ENCODE measurements around the gene SNCA.

Gene SNCA

GRCh38 chr4:89712827-89713226 is 124.1 kb downstream of the SNCA start:
- no peak for TF ChIP-seq CTCF (IDR thresholded peaks at IDR 0.05; ENCODE audit: low read depth, low read length)
- no peak for TF ChIP-seq MAX (IDR thresholded peaks at IDR 0.05; ENCODE audit: low read depth, low read length)
- TF ChIP-seq POLR2A (IDR thresholded peaks at IDR 0.05; ENCODE audit: extremely low read depth, insufficient read length): no peak
- TF ChIP-seq MYC (IDR thresholded peaks at IDR 0.05; ENCODE audit: low read depth, low read length): no peak
- no peak for DNase-seq (ENCODE audit: low read depth)
- no peak overlapping the region for H3K4me3 ChIP-seq (ENCODE audit: low read depth, low read length)

- H3K4me3 ChIP-seq (ENCODE audit: low read depth, low read length): no peak overlapping the region
- DNase-seq (ENCODE audit: low read depth): no peak
- TF ChIP-seq CTCF (IDR thresholded peaks at IDR 0.05; ENCODE audit: low read depth, low read length) (no peak), POLR2A (IDR thresholded peaks at IDR 0.05; ENCODE audit: extremely low read depth, insufficient read length) (no peak), MAX (IDR thresholded peaks at IDR 0.05; ENCODE audit: low read depth, low read length) (no peak)
Observed at GRCh38 chr4:89712141-89712540, 124.8 kb downstream of the SNCA start.

DNA sequence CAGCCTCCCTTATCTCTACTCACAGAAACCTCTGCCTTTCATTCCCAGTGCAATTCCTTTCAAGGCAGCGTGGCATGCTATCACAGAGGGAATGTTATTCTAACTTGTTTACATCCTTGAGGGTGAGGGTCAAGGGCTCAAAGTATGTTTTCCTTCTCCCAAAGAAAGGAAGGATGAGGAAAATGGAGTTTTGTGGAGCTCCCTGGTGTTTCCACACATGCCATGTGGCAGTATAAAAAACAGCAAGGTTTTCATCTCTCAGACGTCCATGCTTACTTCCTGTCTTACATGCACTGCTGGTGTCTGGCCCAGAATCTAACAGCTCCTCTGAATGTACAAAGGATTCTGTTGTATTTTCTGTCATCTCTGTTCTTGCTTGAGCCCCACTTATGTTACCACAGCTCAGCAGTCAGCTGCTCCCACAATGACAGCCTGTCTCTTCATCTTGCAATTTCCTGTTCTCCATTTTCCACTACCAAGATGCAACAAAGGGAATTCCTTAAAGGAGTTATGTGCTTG is 128.0 kb downstream of the SNCA start:
- DNase-seq (ENCODE audit: low read depth): no peak
- no peak overlapping the region for H3K4me3 ChIP-seq (ENCODE audit: low read depth, low read length)
- TF ChIP-seq MYC (IDR thresholded peaks at IDR 0.05; ENCODE audit: low read depth, low read length) (no peak), CTCF (IDR thresholded peaks at IDR 0.05; ENCODE audit: low read depth, low read length) (no peak), POLR2A (IDR thresholded peaks at IDR 0.05; ENCODE audit: extremely low read depth, insufficient read length) (no peak), MAX (IDR thresholded peaks at IDR 0.05; ENCODE audit: low read depth, low read length) (no peak)

GRCh38 chr4:89707467-89707866 is 129.5 kb downstream of the SNCA start:
- H3K4me3 ChIP-seq (ENCODE audit: low read depth, low read length): no peak overlapping the region
- DNase-seq (ENCODE audit: low read depth): no peak
- TF ChIP-seq POLR2A (IDR thresholded peaks at IDR 0.05; ENCODE audit: extremely low read depth, insufficient read length) (no peak), MYC (IDR thresholded peaks at IDR 0.05; ENCODE audit: low read depth, low read length) (no peak), MAX (IDR thresholded peaks at IDR 0.05; ENCODE audit: low read depth, low read length) (no peak), CTCF (IDR thresholded peaks at IDR 0.05; ENCODE audit: low read depth, low read length) (no peak)

DNA sequence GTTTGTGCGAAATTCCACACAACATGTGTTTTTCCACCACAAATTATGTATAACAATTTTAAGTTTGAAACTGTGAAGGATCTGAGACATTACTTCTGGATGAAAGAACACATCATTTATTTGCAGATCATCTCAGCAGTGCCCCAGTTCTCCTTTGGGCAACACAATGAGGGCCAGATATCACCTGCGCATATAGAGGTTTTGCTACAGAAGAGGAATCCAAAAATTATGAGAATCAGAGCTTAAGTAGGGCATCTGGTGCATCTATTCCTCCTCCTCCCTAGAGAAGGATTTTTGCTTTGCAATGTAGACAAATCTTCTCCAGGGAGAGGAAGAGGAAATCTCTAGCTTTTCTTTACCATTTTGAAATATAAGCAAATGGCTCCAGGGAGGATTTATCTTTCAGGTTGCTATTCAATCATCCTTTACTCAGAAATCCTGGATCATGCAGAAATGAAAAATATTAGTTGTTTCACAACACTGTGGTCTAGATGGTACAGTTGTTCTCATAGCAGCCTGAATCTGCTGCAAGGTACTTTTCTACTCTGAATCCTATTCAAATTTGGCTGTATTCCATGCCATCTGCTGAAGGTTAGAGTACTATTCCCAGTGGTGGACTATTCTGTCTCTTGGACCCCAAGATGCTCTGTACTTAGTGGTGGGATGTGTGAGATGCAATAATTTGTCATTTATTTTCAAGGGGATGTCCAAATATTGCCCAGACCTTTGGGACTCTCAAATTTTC is 132.1 kb downstream of the SNCA start:
- no peak for TF ChIP-seq CTCF (IDR thresholded peaks at IDR 0.05; ENCODE audit: low read depth, low read length)
- no peak for TF ChIP-seq POLR2A (IDR thresholded peaks at IDR 0.05; ENCODE audit: extremely low read depth, insufficient read length)
- no peak for TF ChIP-seq MAX (IDR thresholded peaks at IDR 0.05; ENCODE audit: low read depth, low read length)
- no peak overlapping the region for H3K4me3 ChIP-seq (ENCODE audit: low read depth, low read length)
- no peak for DNase-seq (ENCODE audit: low read depth)

Data from NB4 (cell line).